Measurements from ENCODE around the gene RASA3.

DNA sequence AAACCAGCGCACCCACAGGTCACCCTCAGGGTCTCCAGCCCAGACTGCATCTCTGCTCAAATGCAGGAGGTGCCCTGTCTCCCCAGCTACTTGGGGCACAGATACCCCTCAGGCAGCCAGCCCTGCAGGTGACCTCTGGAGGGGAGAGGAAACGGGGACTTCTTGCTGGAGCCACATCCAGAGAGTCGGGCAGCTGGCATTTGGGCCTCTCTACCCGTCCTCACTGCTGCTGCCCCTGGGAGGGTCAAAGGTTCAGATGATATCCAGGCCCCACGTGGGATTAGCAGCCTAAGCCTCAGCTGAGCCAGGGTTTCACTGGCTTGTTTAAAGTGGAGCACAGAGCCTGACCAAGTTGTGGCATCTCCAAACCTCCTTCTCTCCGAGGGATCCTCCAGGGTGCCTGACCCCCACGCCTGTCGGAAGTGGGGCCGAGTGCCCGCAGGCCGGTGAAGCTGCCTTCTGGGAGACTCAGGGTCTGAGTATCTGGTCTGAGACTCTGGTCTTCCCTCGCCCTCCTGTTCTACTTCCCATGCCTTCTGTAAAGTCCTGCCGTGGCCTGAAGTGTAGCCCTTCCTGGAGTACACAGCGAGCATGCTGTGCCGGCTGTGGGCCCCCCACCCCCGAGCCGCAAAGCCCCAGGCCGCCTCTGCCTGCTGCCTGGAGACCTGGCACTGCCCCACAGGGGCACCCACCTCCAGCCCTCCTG is 2.1 kb downstream of the RASA3 start:
- TF ChIP-seq, protein P1, sequence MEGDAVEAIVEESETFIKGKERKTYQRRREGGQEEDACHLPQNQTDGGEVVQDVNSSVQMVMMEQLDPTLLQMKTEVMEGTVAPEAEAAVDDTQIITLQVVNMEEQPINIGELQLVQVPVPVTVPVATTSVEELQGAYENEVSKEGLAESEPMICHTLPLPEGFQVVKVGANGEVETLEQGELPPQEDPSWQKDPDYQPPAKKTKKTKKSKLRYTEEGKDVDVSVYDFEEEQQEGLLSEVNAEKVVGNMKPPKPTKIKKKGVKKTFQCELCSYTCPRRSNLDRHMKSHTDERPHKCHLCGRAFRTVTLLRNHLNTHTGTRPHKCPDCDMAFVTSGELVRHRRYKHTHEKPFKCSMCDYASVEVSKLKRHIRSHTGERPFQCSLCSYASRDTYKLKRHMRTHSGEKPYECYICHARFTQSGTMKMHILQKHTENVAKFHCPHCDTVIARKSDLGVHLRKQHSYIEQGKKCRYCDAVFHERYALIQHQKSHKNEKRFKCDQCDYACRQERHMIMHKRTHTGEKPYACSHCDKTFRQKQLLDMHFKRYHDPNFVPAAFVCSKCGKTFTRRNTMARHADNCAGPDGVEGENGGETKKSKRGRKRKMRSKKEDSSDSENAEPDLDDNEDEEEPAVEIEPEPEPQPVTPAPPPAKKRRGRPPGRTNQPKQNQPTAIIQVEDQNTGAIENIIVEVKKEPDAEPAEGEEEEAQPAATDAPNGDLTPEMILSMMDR (IDR thresholded peaks at IDR 0.05; ENCODE audit: extremely low read depth in 1 of 2, insufficient read depth in 1 of 2, low read depth in 1 of 2, low read length in 2 of 2), result no peak
- no peak for TF ChIP-seq POLR2AphosphoS5 (IDR thresholded peaks at IDR 0.05; ENCODE audit: insufficient read depth, low read depth, low read length)
- TF ChIP-seq EZH2 (IDR thresholded peaks at IDR 0.05; ENCODE audit: borderline replicate concordance, low read depth, low read length, severe bottlenecking), result no peak
- no peak for TF ChIP-seq POLR2A (IDR thresholded peaks at IDR 0.05; ENCODE audit: low read depth, low read length)

Data from endothelial cell of umbilical vein (primary cell).